Hippocampal formation (tissue), 2 donors: Measurements from ENCODE around the gene LAMA5.

ENCODE experiments used
- DNase-seq, 2 donors: peaks; one replicate each; lab custom pipeline; 2025; lab: John Stamatoyannopoulos, UW

LAMA5 gene

GRCh38 chr20:62360854-62361798 is 6.0 kb downstream of the LAMA5 start:
- no peak for DNase-seq

GRCh38 chr20:62359491-62360121 is 7.5 kb downstream of the LAMA5 start:
- no peak for DNase-seq

GRCh38 chr20:62359043-62359490 is 8.0 kb downstream of the LAMA5 start:
- no peak for DNase-seq

GRCh38 chr20:62358171-62359042 is 8.7 kb downstream of the LAMA5 start:
- DNase-seq = no peak

- no peak for DNase-seq
Measured at GRCh38 chr20:62357681-62358080, 9.4 kb downstream of the LAMA5 start.

- no peak for DNase-seq
Measured at GRCh38 chr20:62357187-62357667, 9.9 kb downstream of the LAMA5 start.

- DNase-seq = no peak
Measured at GRCh38 chr20:62356589-62357186, 10.4 kb downstream of the LAMA5 start.

- no peak for DNase-seq
Measured at GRCh38 chr20:62355878-62356588, 11.1 kb downstream of the LAMA5 start.

- no peak for DNase-seq
Measured at GRCh38 chr20:62355516-62355877, 11.6 kb downstream of the LAMA5 start.

GRCh38 chr20:62354811-62355341 is 12.2 kb downstream of the LAMA5 start:
- DNase-seq = no peak

- no peak for DNase-seq
Measured at GRCh38 chr20:62354031-62354808, 12.9 kb downstream of the LAMA5 start.

GRCh38 chr20:62353289-62354030 is 13.7 kb downstream of the LAMA5 start:
- DNase-seq = no peak

GRCh38 chr20:62352402-62353288 is 14.5 kb downstream of the LAMA5 start:
- DNase-seq = peak; percentile 57 to 72

- DNase-seq = no peak
Measured at GRCh38 chr20:62351469-62352401, 15.4 kb downstream of the LAMA5 start.

- DNase-seq = no peak
Measured at GRCh38 chr20:62350629-62351422, 16.3 kb downstream of the LAMA5 start.

GRCh38 chr20:62350098-62350628 is 16.9 kb downstream of the LAMA5 start:
- no peak for DNase-seq
